Thyroid gland (tissue), 4 donors: ENCODE measurements around the gene XRCC5.

Source experiments
- POLR2A ChIP-seq, 2 donors: fragments of 450-650 bp; IDR thresholded peaks; one replicate each; pipeline ENCODE4 v1.6.1; 2017; ENCODE audit warnings: antibody characterized with exemption in 2 of 2, mild to moderate bottlenecking in 2 of 2, moderate library complexity in 1 of 2
- TF ChIP-seq, protein P1 (sequence below), 6 experiments: fragments of 200-600 bp in 3 of 6; fragments of 450-650 bp in 3 of 6; sonication (generic) in 3 of 6; IDR thresholded peaks; one replicate each; pipeline ENCODE4 v1.5.1; 2016 to 2019; ENCODE audit warnings: antibody characterized with exemption in 6 of 6, mild to moderate bottlenecking in 2 of 6, inconsistent platforms in 1 of 6, moderate library complexity in 1 of 6

DNA sequence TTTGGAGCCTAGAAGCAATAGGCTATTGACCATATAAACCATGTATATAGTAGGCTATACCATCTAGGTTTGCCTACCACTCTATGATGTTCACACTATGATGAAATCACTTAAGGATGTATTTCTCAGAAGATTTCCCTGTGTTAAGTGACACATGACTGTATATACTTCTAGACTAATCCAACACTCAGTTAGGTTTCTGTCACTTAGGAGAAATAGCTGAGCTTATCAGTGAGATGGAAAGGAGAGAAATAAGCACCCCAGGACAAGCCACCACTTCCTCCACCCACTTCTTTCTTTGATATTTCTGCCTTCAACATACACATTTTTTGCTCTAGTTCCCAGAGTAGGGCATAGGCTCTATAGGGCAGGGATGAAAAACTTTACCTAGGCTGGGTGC, 35.4 kb upstream of the XRCC5 start:
- TF ChIP-seq, protein P1, sequence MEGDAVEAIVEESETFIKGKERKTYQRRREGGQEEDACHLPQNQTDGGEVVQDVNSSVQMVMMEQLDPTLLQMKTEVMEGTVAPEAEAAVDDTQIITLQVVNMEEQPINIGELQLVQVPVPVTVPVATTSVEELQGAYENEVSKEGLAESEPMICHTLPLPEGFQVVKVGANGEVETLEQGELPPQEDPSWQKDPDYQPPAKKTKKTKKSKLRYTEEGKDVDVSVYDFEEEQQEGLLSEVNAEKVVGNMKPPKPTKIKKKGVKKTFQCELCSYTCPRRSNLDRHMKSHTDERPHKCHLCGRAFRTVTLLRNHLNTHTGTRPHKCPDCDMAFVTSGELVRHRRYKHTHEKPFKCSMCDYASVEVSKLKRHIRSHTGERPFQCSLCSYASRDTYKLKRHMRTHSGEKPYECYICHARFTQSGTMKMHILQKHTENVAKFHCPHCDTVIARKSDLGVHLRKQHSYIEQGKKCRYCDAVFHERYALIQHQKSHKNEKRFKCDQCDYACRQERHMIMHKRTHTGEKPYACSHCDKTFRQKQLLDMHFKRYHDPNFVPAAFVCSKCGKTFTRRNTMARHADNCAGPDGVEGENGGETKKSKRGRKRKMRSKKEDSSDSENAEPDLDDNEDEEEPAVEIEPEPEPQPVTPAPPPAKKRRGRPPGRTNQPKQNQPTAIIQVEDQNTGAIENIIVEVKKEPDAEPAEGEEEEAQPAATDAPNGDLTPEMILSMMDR (IDR thresholded peaks at IDR 0.05), result no peak
- no peak for TF ChIP-seq POLR2A (IDR thresholded peaks at IDR 0.05)
